ENCODE measurements around the gene E2F2. TPM values are rescaled to one million over a fixed set of nuclear protein-coding genes. Genes with fewer than 3 reads are reported as not detected.
A peak's percentile ranks its signal among the peaks of the same experiment; 100 is the strongest.

E2F2 gene
- total and polyA plus RNA-seq, 2 of the 13 experiments (the other 11 are each of a cell fraction or from before 2014, with no cell fraction given), result 0.65 to 6.6 TPM

GRCh38 chr1:23478896-23479665 lies 52.0 kb downstream of the E2F2 start (continued):
- peak; percentile 47; the same call in 1 of the 2 replicates for TF ChIP-seq MYPOP (CRISPR knock-in tag; IDR thresholded peaks at IDR 0.05)
- TF ChIP-seq DNMT1 (CRISPR knock-in tag; IDR thresholded peaks at IDR 0.05), result no peak
- peak; percentile 29; the same call in 1 of the 2 replicates for TF ChIP-seq ZBTB26 (CRISPR knock-in tag; IDR thresholded peaks at IDR 0.05; ENCODE audit: borderline replicate concordance)
- TF ChIP-seq, protein P1, sequence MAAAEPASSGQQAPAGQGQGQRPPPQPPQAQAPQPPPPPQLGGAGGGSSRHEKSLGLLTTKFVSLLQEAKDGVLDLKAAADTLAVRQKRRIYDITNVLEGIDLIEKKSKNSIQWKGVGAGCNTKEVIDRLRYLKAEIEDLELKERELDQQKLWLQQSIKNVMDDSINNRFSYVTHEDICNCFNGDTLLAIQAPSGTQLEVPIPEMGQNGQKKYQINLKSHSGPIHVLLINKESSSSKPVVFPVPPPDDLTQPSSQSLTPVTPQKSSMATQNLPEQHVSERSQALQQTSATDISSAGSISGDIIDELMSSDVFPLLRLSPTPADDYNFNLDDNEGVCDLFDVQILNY (CRISPR knock-in tag; conservative IDR thresholded peaks at IDR 0.05), result no peak
- no peak for TF ChIP-seq ZFAT (CRISPR knock-in tag; conservative IDR thresholded peaks at IDR 0.05)
- no peak for TF ChIP-seq TAF15 (IDR thresholded peaks at IDR 0.05; ENCODE audit: low read depth, low read length, poor library complexity, severe bottlenecking)
- TF ChIP-seq ISX (CRISPR knock-in tag; conservative IDR thresholded peaks at IDR 0.05), result no peak
- TF ChIP-seq ZNF644 (CRISPR knock-in tag; IDR thresholded peaks at IDR 0.05; ENCODE audit: low read depth), result peak; percentile 76
- TF ChIP-seq ARHGAP35 (CRISPR knock-in tag; IDR thresholded peaks at IDR 0.05; ENCODE audit: borderline replicate concordance), result no peak
- TF ChIP-seq KDM5A (IDR thresholded peaks at IDR 0.05; ENCODE audit: borderline replicate concordance, low read length), result no peak
- TF ChIP-seq KLF15 (CRISPR knock-in tag; IDR thresholded peaks at IDR 0.05; ENCODE audit: borderline replicate concordance), result no peak
- TF ChIP-seq ATF3 (CRISPR knock-in tag; IDR thresholded peaks at IDR 0.05), result peak; percentile 89
- peak; percentile 68; the same call in 1 of the 2 replicates for TF ChIP-seq ZMYM3 (CRISPR knock-in tag; IDR thresholded peaks at IDR 0.05)
- no peak for TF ChIP-seq ZNF615 (CRISPR knock-in tag; IDR thresholded peaks at IDR 0.05; ENCODE audit: borderline replicate concordance)
- no peak for TF ChIP-seq ZFP41 (CRISPR knock-in tag; IDR thresholded peaks at IDR 0.05; ENCODE audit: borderline replicate concordance)
- no peak for TF ChIP-seq ZBTB46 (CRISPR knock-in tag; IDR thresholded peaks at IDR 0.05; ENCODE audit: borderline replicate concordance)
- no peak for TF ChIP-seq ZKSCAN1 (IDR thresholded peaks at IDR 0.05; ENCODE audit: low read length)
- no peak for TF ChIP-seq ZNF30 (CRISPR knock-in tag; IDR thresholded peaks at IDR 0.05)
- TF ChIP-seq, protein P2, sequence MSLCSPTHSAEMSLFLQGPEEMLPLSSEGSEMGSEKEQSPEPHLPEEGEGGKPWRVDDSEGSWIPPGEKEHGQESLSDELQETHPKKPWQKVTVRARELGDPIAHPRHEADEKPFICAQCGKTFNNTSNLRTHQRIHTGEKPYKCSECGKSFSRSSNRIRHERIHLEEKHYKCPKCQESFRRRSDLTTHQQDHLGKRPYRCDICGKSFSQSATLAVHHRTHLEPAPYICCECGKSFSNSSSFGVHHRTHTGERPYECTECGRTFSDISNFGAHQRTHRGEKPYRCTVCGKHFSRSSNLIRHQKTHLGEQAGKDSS (CRISPR knock-in tag; IDR thresholded peaks at IDR 0.05; ENCODE audit: borderline replicate concordance, low read depth), result no peak; the same call in 1 of the 2 replicates
- TF ChIP-seq KDM6A (CRISPR knock-in tag; IDR thresholded peaks at IDR 0.05; ENCODE audit: low read depth), result peak; percentile 75
- TF ChIP-seq HNRNPLL (IDR thresholded peaks at IDR 0.05; ENCODE audit: low read depth, low read length, poor library complexity, severe bottlenecking), result no peak
- no peak for TF ChIP-seq ZNF430 (CRISPR knock-in tag; IDR thresholded peaks at IDR 0.05)
- 0 out of 2 replicates have a peak, but pooled peaks have one; percentile 56 for TF ChIP-seq GFI1 (CRISPR knock-in tag; IDR thresholded peaks at IDR 0.05; ENCODE audit: borderline replicate concordance)

Data from HepG2 (cell line).